ENCODE measurements around the gene TACC3.

TACC3 gene

GRCh38 chr4:1703867-1704266 lies 17.5 kb upstream of the TACC3 start:
- DNase-seq (ENCODE audit: low read depth in 2 of 2), result no peak

GRCh38 chr4:1705732-1706131 lies 15.6 kb upstream of the TACC3 start:
- DNase-seq (ENCODE audit: low read depth in 2 of 2), result no peak

DNA sequence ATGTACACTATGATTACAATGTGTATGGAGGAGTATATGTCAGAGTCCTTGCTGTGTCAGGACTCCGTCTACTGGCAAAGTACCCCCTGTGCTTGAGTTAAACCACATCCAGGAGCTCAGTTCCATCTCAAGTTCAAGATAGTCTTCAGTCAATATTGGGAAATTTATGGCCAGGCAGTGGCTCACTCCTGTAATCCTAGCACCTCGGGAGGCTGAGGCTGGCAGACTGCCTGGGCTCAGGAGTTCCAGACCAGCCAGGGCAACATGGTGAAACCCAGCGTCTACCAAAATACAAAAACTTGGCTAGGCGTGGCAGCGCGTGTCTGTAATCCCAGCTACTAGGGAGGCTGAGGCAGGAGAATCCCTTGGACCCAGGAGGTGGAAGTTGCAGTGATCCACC lies 15.0 kb upstream of the TACC3 start:
- DNase-seq (ENCODE audit: low read depth in 2 of 2), result no peak

GRCh38 chr4:1708581-1708980 lies 12.7 kb upstream of the TACC3 start:
- no peak for DNase-seq (ENCODE audit: low read depth in 2 of 2)

- no peak for DNase-seq (ENCODE audit: low read depth in 2 of 2)
Observed at GRCh38 chr4:1711055-1711570, 10.2 kb upstream of the TACC3 start.

DNA sequence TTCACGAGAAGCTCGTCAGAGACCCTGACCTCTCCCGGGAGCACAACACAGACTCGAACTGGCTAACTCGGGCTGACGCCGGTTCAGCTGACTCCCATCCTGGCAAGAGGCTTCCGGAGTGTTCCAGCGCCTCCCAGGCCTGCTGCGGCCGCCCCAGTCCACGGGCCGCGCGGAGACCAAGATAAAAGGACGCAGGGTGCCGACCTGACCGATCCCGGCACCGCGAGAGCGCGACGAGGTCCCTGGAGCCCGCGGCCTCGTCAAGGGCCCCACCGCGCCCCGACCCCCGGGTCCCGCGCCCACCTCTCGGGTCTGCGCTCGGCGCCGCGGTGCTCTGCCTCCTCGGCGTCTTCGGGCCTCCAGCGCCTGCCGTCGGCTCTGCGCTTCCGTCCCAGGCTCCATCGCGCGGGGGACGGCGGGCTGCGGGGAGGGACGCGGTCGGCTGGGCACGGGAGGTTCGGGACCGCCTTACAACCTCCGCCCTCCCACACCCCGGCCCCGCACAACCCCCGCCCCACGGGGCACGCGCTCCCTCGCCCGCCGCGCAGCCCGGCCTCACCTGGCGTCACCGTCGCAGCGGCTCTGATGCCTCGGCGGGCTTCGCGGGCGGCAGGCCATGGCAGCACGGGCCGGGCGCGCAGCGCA lies 9.6 kb upstream of the TACC3 start:
- no peak for DNase-seq (ENCODE audit: low read depth in 2 of 2)

- DNase-seq (ENCODE audit: low read depth in 2 of 2), result peak; percentile 98 to 99
Observed at GRCh38 chr4:1712216-1713002, 8.9 kb upstream of the TACC3 start, which contains the start of gene SLBP. Gene SLBP (minus strand): TSS chr4:1712319. CDS start chr4:1712188, 131 bp downstream.

DNA sequence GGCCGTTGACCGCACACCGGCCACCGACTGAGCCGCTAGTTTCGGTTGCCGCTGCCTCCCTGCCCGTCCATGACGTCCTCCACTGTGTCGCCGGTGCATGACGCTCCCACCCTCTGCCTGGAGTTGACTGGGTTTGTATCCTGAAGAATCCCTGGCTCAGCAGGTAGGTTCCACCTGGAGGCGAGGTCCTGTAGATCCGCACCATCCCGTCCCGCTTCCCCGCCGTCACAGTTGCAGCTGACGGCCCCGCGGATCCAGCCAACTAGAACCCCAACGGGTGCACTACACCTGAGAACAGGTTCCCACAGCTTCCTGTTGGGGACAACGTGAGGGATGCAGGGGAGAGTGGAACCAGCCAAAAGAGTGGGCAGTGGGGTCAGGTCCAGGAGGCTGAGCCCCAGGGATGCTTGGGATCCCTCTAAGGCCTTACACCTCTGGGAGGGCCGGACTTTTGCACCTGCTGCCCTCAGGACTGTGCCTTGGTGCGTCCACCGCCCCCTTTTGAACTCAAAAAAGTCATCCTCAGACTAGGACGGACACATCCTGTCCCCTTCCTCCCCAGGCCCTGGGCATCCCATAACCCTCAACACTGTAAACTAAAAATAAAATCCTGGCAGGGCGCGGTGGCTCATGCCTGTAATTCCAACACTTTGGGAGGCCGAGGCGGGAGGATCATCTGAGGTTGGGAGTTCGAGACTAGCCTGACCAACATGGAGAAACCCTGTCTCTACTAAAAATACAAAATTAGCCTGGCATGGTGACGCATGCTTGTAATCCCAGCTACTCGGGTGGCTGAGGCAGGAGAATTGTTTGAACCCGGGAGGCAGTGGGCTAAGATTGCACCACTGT lies 8.1 kb upstream of the TACC3 start:
- no peak for DNase-seq (ENCODE audit: low read depth in 2 of 2)

DNA sequence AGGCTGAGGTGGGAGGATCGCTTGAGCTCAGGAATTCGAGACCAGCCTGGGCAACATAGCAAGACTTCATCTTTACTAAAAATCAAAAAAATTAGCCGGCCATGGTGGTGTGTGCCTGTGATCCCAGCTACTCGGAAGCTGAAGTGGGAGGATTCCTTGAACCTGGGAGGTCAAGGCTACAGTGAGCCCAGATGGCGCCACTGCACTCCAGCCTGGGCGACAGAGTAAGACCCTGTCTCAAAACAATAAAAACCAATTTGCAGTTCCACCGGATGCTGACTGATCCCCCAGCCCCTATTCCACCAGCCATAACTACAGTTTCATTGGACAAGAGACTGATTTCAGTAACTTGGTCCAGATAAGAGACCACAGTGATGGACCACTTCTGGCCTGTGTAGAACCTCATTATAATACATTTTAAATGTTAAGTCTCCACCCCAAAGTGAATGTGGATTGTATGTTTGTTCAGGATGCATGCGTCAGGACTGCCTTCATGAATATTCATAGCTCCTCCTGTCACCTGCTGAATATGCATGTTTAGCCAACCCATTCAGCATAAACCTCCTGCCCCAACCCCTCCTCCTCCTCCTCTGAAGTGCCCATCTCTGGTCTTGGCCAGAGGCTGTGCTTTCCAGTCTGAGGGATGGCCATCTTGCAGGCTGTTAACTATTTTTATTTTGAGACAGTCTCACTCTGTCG lies 6.9 kb upstream of the TACC3 start:
- DNase-seq (ENCODE audit: low read depth in 2 of 2), result no peak

DNA sequence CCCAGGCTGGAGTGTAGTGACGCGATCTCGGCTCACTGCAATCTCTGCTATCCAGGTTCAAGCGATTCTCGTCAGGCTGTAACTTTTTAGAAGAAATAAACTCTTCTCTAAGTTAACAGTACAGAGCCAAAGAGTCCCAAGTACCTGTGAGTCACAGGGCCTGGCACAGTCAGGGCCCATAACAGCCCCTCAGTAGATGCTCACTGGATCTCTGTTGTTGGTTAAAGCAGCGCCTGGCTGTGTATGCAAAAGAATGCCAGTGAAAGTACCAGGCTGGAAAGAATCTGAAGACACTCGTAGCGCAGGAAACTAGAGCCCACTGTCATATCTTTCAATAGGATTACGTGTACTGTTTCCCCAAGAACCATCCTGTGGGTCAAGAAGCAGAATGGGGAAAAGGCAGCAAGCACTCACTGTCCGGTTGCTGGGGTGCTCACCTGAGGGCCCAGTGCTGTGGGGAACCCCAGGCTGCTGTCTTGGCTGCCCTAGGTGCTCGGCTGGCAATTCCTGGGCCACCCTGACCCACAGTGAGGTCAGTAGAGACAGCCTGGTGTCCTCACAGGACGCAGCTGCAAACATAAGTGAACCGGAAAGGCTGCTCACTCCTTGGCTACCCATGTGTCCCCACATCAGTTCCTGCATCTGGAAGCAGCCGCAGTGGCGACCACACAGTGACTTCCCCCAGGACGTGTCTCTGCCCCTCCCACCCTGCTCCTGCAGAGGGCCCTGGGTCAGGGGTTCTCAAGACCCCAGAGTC lies 6.1 kb upstream of the TACC3 start:
- no peak for DNase-seq (ENCODE audit: low read depth in 2 of 2)

DNA sequence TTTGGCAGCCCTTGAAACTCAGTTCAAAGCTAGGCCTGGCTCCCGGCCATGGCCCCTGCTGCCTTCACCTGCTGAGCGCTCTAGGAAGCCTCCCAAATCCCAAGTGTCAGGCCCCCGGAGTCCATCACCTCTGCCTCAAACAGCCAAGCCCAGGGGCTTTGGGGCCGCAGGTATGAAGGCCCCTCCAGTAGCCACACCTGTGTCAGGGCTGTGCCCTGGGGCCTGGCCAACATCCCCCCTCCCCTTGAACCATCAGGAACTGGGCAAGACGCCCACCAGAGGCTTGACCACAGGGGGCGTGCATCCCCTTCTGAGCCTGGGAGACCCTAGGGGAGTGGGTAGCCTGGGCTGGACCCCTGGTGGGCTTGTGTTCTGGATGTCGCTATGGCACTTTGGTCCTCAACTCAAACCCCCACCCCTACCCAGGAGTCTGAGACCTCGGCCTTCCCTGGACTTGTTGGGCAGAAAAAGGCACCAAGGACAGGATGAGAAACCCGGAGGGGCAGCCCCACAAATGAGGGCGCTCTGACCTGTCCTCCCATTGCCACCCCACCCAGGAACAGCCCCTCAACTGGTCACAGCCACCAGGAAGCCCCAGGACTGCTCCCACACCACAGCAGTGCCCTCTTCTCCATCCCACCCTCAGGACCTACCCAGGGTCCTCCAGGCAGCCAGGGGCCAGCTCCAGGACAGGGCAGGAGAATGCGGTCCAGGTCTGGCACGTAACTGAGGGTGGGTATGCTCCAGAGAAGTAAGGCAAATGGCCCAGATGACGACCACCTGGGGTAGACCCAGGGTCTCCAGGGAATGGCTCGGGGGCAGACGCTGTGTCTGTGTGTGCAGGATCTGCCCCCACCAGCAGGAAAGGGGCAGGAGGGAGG lies 5.0 kb upstream of the TACC3 start:
- no peak for DNase-seq (ENCODE audit: low read depth in 2 of 2)

GRCh38 chr4:1717129-1718094 lies 3.9 kb upstream of the TACC3 start:
- no peak for DNase-seq (ENCODE audit: low read depth in 2 of 2)

GRCh38 chr4:1718095-1718850 lies 3.0 kb upstream of the TACC3 start:
- DNase-seq (ENCODE audit: low read depth in 2 of 2), result no peak

DNA sequence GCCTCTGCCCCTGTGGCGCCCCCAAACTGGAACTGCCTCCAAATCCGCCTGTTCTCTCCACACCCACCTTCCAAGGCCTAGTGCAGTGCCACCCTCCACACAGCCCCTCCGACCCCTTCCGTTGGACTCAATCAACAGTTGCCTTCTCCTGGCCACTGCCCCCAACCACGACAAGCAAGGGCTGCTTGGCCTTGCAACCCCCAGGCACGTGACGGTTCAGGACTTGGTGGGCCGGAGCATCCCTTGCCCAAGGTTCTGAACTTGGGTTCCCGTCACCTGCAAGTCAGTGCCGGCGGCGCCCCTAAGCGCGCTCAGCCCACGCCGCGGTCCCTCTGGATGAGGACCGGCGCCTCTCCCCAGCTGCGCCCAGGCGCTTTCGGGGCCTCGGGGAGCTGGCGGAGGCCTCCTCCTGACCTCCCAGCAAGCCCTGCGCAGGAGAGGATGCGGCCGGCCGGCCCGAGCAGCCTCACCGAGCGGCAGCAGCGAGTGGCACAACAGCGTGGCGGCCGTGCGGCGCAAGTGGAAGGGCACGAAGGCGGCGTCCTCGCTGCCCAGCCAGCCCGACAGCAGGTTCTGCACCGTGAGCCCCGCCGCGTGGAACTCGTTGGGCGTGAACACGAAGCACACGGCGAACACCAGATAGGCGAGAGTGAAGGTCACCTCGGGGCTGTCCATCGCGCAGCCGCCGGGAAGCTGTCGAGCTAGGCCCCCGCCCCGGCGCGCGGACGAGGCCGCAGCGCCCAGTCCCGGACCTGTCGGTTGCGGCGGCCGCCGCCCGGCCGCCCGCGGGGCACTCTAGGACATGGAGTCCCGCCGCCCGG lies 948 bp upstream of the TACC3 start:
- DNase-seq (ENCODE audit: low read depth in 2 of 2), result peak; percentile 32 to 43

- peak in 1 of 2 donors; percentile 34 for DNase-seq (ENCODE audit: low read depth in 2 of 2)
Observed at GRCh38 chr4:1721666-1722550, 587 bp downstream of the TACC3 start.

GRCh38 chr4:1722551-1723118 lies 1.3 kb downstream of the TACC3 start:
- no peak for DNase-seq (ENCODE audit: low read depth in 2 of 2)
